Non-pigmented ciliary epithelial cell (primary cell): Measurements from ENCODE around the gene YDJC.

ENCODE experiments used
- DNase-seq: peaks from one replicate; pipeline ENCODE4 v3.0.0-alpha.2; 2010; ENCODE audit warnings: low read depth

YDJC gene

GRCh38 chr22:21579474-21579851 lies 50.4 kb downstream of the YDJC start:
- no peak for DNase-seq
